KMS-11 (cell line): Measurements from ENCODE around the gene KRTAP6-1.

Experiments
- H2AFZ ChIP-seq: fragments of 200-600 bp; sonication (generic); 2 replicates; pipeline ENCODE4 v1.6.1; 2016; ENCODE audit warnings: antibody characterized with exemption, mixed run types, low read depth
- H3K27ac ChIP-seq: fragments of 200-600 bp; sonication (generic); 2 replicates; pipeline ENCODE4 v1.6.1; 2016; ENCODE audit warnings: mild to moderate bottlenecking, mixed run types
- H3K27me3 ChIP-seq: fragments of 200-600 bp; sonication (generic); 2 replicates; pipeline ENCODE4 v1.6.1; 2017; ENCODE audit warnings: mild to moderate bottlenecking, low read depth, mixed run types, moderate library complexity; ENCODE audit not compliant: insufficient read depth
- H3K36me3 ChIP-seq: fragments of 200-600 bp; sonication (generic); 2 replicates; pipeline ENCODE4 v1.6.1; 2017; ENCODE audit warnings: mild to moderate bottlenecking, mixed run types; ENCODE audit not compliant: insufficient read depth
- H3K4me1 ChIP-seq: fragments of 200-600 bp; sonication (generic); 2 replicates; pipeline ENCODE4 v1.6.1; 2016; ENCODE audit warnings: mild to moderate bottlenecking, low read depth, mixed run types; ENCODE audit not compliant: poor library complexity, severe bottlenecking
- H3K4me2 ChIP-seq: fragments of 200-600 bp; sonication (generic); 2 replicates; pipeline ENCODE4 v1.7.0; 2016; ENCODE audit warnings: mild to moderate bottlenecking, mixed run types
- H3K4me3 ChIP-seq: fragments of 200-600 bp; sonication (generic); IDR thresholded peaks from 2 replicates; pipeline ENCODE4 v1.6.1; 2017; ENCODE audit warnings: low read depth, low read length, mixed read lengths; ENCODE audit not compliant: insufficient read depth
- H3K79me2 ChIP-seq: fragments of 200-600 bp; sonication (generic); 2 replicates; pipeline ENCODE4 v1.6.1; 2016; ENCODE audit warnings: low read depth, mixed run types; ENCODE audit not compliant: insufficient read depth
- H3K9ac ChIP-seq: fragments of 200-600 bp; sonication (generic); 2 replicates; pipeline ENCODE4 v1.6.1; 2016; ENCODE audit warnings: mild to moderate bottlenecking, mixed run types
- H4K20me1 ChIP-seq: fragments of 200-600 bp; sonication (generic); 2 replicates; pipeline ENCODE4 v1.6.1; 2016; ENCODE audit warnings: mild to moderate bottlenecking, mixed run types; ENCODE audit not compliant: insufficient read depth
- TF ChIP-seq, protein P1 (sequence below): fragments of 200-600 bp; sonication (generic); conservative IDR thresholded peaks from 2 replicates; pipeline ENCODE4 v1.6.1; 2017; ENCODE audit warnings: low read depth, mild to moderate bottlenecking, antibody characterized with exemption, low read length, moderate library complexity, mixed read lengths

Gene KRTAP6-1

DNA sequence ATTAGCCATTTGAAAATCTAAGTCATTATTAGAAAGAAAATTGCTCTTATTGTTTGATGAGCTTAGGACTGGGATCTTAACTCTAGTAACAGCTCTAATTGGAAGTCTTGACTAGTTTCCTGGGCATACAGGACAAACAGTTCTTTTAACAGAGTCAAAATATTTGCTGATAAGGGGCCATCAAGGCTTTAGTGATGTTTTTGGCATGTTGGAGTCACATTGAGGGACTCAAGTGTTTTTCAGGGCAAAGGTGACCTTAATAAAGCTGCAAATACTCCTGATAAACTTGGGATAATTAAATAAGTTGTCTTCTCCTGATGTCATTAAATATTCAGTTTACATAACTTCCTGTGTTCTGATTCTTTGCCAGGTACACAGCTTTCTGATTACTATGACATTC, 46.1 kb downstream of the KRTAP6-1 start:
- Histone ChIP-seq H3K79me2 (no peaks in the 10 kb centered on the region), H3K4me3 (no peak overlapping the region), H3K4me2 (no peak overlapping the region), H3K9ac (no peak overlapping the region), H3K36me3 (no peaks in the 10 kb centered on the region), H3K4me1 (peaks cover 4% of the 10 kb centered on the region), H2AFZ (no peak overlapping the region), H3K27ac (no peak overlapping the region), H4K20me1 (no peaks in the 10 kb centered on the region), H3K27me3 (no peaks in the 10 kb centered on the region)
- TF ChIP-seq, protein P1, sequence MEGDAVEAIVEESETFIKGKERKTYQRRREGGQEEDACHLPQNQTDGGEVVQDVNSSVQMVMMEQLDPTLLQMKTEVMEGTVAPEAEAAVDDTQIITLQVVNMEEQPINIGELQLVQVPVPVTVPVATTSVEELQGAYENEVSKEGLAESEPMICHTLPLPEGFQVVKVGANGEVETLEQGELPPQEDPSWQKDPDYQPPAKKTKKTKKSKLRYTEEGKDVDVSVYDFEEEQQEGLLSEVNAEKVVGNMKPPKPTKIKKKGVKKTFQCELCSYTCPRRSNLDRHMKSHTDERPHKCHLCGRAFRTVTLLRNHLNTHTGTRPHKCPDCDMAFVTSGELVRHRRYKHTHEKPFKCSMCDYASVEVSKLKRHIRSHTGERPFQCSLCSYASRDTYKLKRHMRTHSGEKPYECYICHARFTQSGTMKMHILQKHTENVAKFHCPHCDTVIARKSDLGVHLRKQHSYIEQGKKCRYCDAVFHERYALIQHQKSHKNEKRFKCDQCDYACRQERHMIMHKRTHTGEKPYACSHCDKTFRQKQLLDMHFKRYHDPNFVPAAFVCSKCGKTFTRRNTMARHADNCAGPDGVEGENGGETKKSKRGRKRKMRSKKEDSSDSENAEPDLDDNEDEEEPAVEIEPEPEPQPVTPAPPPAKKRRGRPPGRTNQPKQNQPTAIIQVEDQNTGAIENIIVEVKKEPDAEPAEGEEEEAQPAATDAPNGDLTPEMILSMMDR, result no peak

DNA sequence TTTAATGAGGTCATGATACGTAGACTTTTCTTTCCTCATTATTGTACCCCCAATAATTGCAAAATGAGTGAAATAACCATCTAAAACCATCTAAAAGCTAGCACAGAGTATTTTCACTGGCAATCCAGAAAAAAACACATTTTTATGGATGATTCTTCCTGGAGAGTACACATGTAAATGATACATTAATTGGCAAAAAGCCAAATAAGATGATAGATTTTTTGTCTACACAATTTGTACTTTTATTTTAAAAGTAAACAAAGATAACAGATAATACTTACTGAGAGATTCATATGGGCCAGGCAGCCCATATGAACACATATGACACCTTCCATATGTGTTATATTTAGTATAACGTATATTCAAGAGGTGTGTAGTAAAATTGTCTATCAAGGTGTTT, 50.1 kb downstream of the KRTAP6-1 start:
- H3K27me3 ChIP-seq, result no peaks in the 10 kb centered on the region
- H3K4me1 ChIP-seq, result no peaks in the 10 kb centered on the region
- TF ChIP-seq, protein P1, result no peak
- H3K27ac ChIP-seq, result no peak overlapping the region
- H3K79me2 ChIP-seq, result no peaks in the 10 kb centered on the region
- no peak overlapping the region for H3K4me3 ChIP-seq
- H3K4me2 ChIP-seq, result no peak overlapping the region
- no peaks in the 10 kb centered on the region for H4K20me1 ChIP-seq
- H3K9ac ChIP-seq, result no peak overlapping the region
- H3K36me3 ChIP-seq, result no peaks in the 10 kb centered on the region
- H2AFZ ChIP-seq, result no peak overlapping the region
